AG09319 (cell line): Measurements from ENCODE around the gene MLH1.
"Not testable (repeated sequence)": the region's sequence is repeated elsewhere in the genome, so short reads cannot be mapped to it uniquely, and the experiment has no call there.

Experiments
- DNase-seq: peaks from one replicate; pipeline ENCODE4 v3.0.0-alpha.2; 2010; ENCODE audit warnings: low read depth; ENCODE audit errors: extremely low read depth
- CTCF ChIP-seq: IDR thresholded peaks from 2 replicates; pipeline ENCODE4 v1.5.1; 2011; ENCODE audit warnings: low read depth, mild to moderate bottlenecking, inconsistent platforms, low read length, moderate library complexity

Gene MLH1

GRCh38 chr3:36993326-36994283, at the start of gene MLH1:
Gene MLH1 (plus strand): TSS chr3:36993518. CDS start chr3:36993548, 30 bp downstream.
- no peak for TF ChIP-seq CTCF
- peak; percentile 100 for DNase-seq

GRCh38 chr3:36943601-36944000, 49.7 kb upstream of the MLH1 start:
- TF ChIP-seq CTCF, result no peak
- no peak for DNase-seq

GRCh38 chr3:36944012-36944640, 49.2 kb upstream of the MLH1 start:
- DNase-seq, result no peak

GRCh38 chr3:36944641-36945270, 48.6 kb upstream of the MLH1 start, which contains the start of gene TRANK1:
Gene TRANK1 (minus strand): TSS chr3:36945054. CDS start chr3:36944809, 245 bp downstream.
- DNase-seq, result no peak
- TF ChIP-seq CTCF, result no peak

More at GRCh38 chr3:36944012-36944640, 49.2 kb upstream of the MLH1 start:
- TF ChIP-seq CTCF, result peak; percentile 18

- DNase-seq, result no peak
- TF ChIP-seq CTCF, result no peak
Measured at GRCh38 chr3:36945333-36945980, 47.9 kb upstream of the MLH1 start.

GRCh38 chr3:36947814-36948213, 45.5 kb upstream of the MLH1 start:
- not testable (repeated sequence) for DNase-seq

- DNase-seq, result no peak
- TF ChIP-seq CTCF, result no peak
Measured at GRCh38 chr3:36954452-36955134, 38.7 kb upstream of the MLH1 start.
